ENCODE data around the gene MLKL.
"Not testable (repeated sequence)": the region's sequence is repeated elsewhere in the genome, so short reads cannot be mapped to it uniquely, and the experiment has no call there.

The MLKL gene

GRCh38 chr16:74731853-74732477 lies 31.3 kb upstream of the MLKL start:
- DNase-seq, result no peak

DNA sequence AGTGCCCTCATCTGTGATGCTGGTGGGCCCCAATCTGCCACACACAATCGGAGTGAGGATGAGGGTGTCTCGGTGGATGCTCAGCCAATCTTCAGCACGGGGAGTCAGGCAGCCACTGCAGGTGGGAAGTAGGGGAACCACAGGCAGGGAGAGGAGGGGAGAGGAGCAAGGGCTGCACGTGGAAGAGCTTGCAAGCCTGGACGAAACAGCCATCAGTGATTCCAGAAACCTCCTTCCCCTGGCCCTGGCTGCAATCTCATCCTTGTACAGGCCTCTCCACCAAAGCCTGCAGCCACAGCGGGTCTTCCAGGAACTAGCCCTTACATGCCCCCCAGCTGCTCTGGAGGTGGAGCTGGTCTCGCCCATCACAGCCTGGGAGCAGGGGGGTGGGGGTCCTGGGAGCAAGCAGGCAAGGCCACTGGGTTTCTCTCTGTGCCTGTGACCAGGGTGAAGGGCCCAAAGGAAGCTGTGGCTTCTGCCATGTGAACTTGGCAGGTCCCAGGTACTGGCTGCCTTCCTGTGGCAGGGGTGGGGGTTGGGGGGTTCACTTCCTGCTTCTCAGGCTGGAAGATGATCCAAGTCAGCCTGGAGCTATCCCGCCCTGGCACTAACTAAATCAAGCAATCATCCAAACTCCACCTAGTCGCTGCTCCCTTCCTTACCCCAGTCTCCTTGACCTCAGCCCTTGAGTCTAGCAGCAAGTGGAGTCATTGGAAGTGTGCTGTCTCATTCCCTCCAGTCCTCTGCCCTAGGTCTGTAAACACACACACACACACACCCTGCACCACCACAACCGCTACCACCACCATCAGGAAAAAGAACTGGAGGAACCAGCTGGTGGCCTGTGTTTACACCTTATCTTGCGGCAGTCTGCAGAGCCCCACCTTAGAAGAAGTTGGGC lies 29.4 kb upstream of the MLKL start:
- no peak for DNase-seq

DNA sequence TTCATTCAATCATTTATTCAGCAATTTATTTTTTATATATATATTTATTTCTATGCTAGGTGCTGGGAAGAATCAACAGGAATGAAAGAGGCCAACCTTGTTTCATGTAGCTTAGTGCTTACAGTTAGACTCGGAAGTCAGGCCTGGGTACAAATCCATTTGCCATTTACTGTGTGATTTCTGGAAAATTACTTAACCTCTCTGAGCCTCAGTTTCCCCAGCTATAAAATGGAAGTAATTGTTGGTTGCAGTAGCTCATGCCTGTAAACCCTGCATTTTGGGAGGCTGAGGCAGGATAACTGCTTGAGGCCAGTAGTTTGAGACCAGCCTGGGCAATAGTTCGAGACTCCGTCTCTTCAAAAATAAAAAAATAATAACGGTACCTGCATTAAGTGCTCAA lies 27.2 kb upstream of the MLKL start:
- DNase-seq, result no peak

DNA sequence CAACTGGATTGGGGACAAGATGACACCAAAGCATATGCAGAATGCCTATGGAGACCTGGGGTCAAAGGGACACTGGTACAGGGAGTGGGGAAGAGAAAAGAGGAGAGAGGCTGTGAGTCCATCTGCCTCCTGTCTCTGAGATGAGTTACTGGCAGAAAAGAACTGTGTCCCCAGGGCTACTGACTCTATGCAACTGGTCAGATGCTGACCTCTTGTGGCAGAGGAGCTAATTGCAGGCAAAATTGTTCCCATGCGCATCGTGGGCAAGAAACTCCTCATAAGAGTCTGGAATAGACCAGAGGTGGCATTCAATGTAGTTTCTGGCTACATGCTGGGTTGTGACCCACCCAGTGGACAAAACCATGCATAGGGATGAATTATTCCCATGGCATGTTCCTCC lies 26.1 kb upstream of the MLKL start:
- no peak for DNase-seq

GRCh38 chr16:74725651-74726455 lies 25.2 kb upstream of the MLKL start:
- no peak for DNase-seq

DNA sequence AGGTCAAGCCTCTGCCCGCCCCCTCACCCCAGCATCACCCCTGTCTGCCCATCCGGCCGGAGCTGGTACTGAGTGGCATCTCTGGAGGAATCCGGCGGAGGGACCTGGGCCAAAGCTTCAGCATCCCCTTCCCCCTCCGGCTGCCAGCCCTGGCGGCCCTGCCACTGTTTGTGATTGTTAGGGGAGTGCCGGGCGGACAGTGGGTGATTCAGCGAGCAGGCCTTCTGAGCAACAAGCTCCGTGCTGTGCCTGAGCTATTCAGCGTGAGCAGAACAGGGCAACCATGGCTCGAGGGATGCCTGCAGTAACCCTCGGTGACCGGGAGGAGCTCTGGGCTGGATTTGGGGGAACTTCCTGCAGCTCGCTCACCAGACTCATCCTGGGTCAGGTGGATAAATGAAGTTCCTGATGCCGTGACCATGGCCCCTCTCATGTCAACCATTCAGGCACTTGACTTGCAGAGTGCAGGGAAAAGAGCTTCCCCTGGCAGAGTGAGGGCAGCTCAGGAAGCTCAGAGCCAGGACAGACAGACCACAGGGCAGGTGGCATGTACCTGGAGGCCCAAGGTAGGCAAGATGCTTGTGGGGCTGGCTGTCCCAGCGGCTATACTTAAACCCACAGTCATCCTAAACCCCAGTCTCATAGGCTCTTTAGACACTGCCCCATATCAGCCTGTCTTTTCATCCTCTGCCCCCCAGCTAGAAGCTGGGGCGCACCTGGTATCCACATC lies 24.3 kb upstream of the MLKL start:
- DNase-seq, result no peak

DNA sequence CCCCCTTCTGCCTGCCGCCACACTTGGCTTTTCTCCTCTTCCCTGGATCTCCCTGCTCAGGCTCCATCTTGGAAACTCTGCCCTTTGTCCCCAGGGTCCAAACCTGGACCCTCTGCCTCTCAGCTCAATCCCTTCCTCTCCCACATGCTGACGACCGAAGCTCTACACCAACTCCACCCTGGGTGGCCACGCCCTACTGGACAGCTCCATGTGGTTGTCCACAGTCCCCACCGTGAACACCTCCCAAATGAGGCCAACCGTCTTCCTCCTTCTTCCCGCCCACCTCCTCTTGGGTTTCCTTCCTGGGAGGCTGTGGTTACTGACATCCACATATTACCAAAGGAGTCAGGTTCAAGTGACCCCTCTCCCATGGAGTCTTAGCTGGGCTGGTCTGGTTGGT lies 22.6 kb upstream of the MLKL start:
- no peak for DNase-seq

DNA sequence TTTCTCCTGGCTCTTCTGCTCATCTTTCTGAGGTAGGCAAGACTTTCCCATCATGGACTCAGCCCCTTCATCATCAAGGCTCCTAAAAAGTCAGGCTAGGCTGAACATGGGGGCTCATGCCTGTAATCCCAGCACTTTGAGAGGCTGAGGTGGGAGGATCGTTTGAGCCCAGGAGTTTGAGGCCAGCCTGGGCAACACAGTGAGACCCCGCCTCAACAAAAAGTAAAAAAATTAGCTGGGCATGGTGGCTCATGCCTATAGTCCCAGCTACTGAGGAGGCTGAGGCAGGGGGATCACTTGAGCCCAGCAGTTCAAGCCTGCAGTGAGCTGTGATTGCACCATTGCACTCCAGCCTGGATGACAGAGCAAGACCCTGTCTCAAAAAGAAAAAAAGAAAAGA lies 21.5 kb upstream of the MLKL start:
- DNase-seq, result not testable (repeated sequence)

DNA sequence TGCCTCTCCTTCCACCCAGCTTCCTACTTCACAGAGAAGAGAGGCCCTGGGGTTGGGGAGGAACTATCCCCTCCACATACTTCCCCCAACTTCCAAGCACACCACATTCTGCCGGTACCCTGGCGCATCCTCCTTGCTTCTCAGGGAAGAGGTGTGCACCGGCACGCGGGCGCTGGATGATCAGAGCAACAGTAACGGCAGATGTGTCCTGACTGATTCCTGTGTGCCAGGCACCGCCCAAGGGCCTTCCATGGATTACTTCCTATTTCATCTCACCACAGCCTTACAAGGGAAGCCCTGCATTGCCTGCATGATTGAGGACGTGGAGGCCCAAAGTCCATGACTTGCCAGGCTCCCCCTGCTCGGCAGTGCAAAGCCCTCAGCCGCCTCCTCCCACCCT lies 21.1 kb upstream of the MLKL start:
- DNase-seq, result no peak

GRCh38 chr16:74720579-74720978 lies 19.9 kb upstream of the MLKL start:
- DNase-seq, result no peak

GRCh38 chr16:74718741-74719610 lies 18.3 kb upstream of the MLKL start:
- DNase-seq, result no peak

DNA sequence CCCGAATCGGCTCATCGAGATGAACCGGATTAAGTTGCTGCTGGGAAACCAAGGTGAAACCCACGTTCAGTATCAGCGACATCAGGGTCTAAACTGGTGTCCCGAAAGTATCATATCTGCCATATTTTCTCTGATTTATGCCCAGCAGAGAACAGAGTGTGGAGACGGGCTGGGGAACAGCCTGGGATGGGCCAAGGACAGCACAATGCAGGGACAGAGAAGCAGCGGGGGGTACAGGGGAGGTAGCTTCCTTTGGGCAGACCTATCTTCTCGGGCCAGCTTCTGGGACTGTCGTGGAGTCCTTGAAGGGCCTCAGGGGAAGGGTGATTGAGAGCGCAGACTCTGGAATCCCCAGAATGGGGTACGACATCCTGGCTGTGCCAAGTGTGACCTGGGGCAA lies 17.5 kb upstream of the MLKL start:
- no peak for DNase-seq

- DNase-seq, result no peak
Observed at GRCh38 chr16:74717367-74717766, 16.7 kb upstream of the MLKL start.

DNA sequence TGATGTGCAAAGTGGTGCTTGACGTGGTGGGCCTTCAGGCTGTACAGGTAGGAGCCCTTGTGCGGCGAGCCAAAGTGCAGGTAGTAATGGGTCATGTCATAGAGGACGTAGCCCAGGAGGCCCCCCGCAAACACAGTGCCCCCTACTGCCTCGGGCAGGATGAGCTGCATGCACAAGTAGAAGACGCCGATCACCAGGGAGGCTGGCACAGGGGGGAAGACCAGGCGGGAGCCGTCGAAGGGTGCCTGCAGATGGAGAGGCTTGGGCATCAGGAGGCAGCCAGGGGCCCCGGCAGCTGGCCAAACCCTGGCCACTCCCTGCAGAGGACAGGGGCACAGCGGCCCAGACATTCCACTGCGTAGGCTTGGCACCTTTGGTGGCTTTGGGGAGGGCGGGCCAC lies 15.7 kb upstream of the MLKL start:
- no peak for DNase-seq

DNA sequence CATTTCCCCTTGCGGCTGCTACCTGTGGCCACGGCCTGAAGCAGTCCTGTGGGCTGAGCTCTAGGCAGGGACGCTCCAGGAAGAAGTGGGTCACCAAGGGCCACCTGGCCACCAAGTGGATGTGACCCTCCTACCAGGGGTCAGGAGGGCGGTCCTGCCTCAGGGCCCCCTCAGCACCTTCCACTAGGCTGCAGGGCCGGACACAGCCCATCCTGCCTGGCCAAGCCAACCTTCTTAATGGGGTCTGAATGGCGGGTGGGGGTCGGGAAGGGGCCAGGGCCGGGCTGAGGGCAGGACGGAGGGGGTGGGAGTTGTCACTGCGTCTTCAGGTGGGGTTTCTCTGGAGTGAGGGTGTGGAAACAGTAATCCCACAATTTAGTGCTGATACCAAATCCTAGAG lies 13.2 kb upstream of the MLKL start:
- no peak for DNase-seq

DNA sequence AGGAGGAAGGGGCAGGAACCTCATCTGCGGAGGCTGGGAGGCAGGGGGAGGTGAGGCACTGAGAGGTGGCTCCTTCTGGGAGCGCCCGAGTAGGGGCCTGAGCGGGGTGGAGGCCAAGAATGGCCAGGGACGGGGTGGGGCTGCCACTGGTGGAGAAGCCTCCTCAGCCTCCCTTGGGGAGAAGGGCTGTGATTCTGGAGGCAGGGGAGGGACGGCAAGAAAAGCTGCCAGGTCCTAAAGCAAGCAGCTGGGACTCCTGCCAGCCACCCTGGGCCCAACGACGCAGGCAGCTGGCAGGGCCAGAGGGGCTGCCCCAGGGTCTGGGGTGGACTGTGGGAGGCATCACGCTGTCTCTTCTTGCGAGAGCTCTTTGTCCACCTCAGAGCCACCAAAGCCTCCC lies 12.7 kb upstream of the MLKL start:
- no peak for DNase-seq

- DNase-seq, result no peak
Observed at GRCh38 chr16:74711938-74712337, 11.3 kb upstream of the MLKL start.

DNA sequence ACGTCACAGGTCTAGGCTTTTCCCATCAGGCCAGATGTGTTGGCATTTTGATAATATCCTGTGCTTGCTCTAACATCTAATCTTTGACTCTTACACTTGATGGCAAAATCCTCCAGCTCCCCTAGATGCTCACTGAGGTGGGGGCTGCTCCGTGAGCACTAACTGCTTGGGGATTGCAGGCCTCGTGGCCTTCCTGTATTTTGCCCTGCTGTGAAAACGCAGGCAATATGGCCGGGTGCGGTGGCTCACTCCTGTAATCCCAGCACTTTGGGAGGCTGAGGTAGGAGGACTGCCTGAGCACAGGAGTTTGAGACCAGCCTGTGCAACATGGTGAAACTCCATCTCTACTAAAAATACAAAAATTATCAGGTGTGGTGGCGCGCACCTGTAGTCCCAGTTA lies 9.7 kb upstream of the MLKL start:
- no peak for DNase-seq

DNA sequence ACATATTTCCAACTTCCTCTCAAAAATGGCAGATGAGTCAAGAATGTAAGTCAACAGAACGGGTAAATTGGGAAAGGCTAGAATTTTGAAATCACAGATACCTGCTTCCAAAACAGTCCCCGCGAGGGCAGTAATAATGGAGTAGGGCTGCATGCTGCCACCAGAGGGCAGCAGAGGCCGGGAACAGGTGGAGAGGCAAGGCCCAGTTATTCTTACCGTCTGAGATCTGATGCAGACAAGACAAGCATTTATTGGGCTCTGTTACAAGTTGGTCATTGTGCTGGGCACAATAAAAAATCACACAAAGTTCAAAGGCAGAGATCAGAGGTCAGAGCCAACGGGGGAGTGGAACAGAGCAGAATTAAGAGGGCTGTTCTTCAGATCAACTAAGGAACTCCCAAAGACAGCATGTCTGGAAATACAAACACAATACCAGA lies 8.8 kb upstream of the MLKL start:
- DNase-seq, result peak; percentile 83

GRCh38 chr16:74700116-74700437 lies 585 bp downstream of the MLKL start:
- peak; percentile 24 for DNase-seq

DNA sequence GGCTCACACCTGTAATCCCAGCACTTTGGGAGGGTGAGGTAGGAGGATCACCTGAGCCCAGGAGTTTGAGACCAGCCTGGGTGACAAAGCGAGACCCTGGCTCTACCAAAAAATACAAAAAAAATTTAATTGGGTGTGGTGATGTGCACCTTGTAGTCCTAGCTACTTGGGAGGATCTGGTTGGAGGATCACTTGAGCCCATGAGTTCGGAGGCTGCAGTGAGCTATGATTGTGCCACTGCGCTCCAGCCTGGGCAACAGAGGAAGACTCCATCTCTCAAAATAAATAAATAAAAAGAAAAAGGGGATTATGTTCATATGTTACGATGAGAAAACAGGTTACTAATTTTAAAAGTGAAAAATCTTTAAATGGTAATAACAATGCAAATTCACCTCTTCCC lies 996 bp downstream of the MLKL start:
- DNase-seq, result no peak

DNA sequence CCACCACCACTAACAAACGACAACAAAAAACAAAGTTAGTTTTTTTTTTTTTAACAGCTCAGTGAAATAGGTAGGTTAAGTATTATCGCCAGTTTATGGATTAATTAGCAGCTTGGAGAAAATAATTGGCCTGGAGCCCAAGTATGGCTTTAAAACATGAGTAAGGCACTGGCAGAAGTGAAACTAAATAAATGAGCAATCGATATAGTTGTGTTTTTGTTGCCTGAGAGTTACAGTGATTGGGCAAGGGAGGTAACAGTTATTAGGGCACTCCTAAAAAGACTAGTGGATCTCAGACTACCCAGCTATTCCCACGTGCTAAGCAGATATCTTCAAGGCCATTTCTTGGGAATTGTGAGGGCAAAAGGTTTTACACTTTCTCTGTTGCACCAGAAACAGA lies 2.4 kb downstream of the MLKL start:
- DNase-seq, result no peak

All from stimulated activated CD4-positive, alpha-beta T cell treated with anti-CD3 and anti-CD28 coated beads, Interleukin-4, amount 100 ng/mL, for 1 hour (primary cell).